ENCODE results near the gene SLC9A9.
A peak's percentile ranks its signal among the peaks of the same experiment; 100 is the strongest.

Gene SLC9A9

GRCh38 chr3:143677430-143677829 lies 170.8 kb downstream of the SLC9A9 start:
- no peak for ATAC-seq
- no peak for TF ChIP-seq BACH2 (CRISPR knock-in tag; IDR thresholded peaks at IDR 0.05; ENCODE audit: borderline replicate concordance)
- TF ChIP-seq GLIS3 (CRISPR knock-in tag; IDR thresholded peaks at IDR 0.05) = no peak
- TF ChIP-seq ZC3H10 (CRISPR knock-in tag; IDR thresholded peaks at IDR 0.05) = no peak
- no peak for TF ChIP-seq PPARA (CRISPR knock-in tag; IDR thresholded peaks at IDR 0.05; ENCODE audit: borderline replicate concordance)
- TF ChIP-seq, protein P1, sequence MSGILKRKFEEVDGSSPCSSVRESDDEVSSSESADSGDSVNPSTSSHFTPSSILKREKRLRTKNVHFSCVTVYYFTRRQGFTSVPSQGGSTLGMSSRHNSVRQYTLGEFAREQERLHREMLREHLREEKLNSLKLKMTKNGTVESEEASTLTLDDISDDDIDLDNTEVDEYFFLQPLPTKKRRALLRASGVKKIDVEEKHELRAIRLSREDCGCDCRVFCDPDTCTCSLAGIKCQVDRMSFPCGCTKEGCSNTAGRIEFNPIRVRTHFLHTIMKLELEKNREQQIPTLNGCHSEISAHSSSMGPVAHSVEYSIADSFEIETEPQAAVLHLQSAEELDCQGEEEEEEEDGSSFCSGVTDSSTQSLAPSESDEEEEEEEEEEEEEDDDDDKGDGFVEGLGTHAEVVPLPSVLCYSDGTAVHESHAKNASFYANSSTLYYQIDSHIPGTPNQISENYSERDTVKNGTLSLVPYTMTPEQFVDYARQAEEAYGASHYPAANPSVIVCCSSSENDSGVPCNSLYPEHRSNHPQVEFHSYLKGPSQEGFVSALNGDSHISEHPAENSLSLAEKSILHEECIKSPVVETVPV (CRISPR knock-in tag; IDR thresholded peaks at IDR 0.05) = no peak
- no peak for TF ChIP-seq POU6F1 (CRISPR knock-in tag; IDR thresholded peaks at IDR 0.05; ENCODE audit: borderline replicate concordance, low read depth)
- no peak for TF ChIP-seq ZNF8 (CRISPR knock-in tag; IDR thresholded peaks at IDR 0.05)
- TF ChIP-seq CREB5 (CRISPR knock-in tag; IDR thresholded peaks at IDR 0.05; ENCODE audit: low read depth) = no peak
- TF ChIP-seq ZFP3 (CRISPR knock-in tag; IDR thresholded peaks at IDR 0.05) = no peak

- TF ChIP-seq TCF4 (CRISPR knock-in tag; IDR thresholded peaks at IDR 0.05; ENCODE audit: borderline replicate concordance) (no peak), POU6F1 (CRISPR knock-in tag; IDR thresholded peaks at IDR 0.05; ENCODE audit: borderline replicate concordance, low read depth) (no peak), CREB5 (CRISPR knock-in tag; IDR thresholded peaks at IDR 0.05; ENCODE audit: low read depth) (no peak), ESRRG (CRISPR knock-in tag; IDR thresholded peaks at IDR 0.05) (no peak), RARB (CRISPR knock-in tag; IDR thresholded peaks at IDR 0.05) (no peak), ZNF565 (CRISPR knock-in tag; conservative IDR thresholded peaks at IDR 0.05; ENCODE audit: low read depth) (no peak)
- TF ChIP-seq, protein P1 (CRISPR knock-in tag; IDR thresholded peaks at IDR 0.05) = no peak
- no peak for ATAC-seq
Observed at GRCh38 chr3:143676747-143677146, 171.5 kb downstream of the SLC9A9 start.

DNA sequence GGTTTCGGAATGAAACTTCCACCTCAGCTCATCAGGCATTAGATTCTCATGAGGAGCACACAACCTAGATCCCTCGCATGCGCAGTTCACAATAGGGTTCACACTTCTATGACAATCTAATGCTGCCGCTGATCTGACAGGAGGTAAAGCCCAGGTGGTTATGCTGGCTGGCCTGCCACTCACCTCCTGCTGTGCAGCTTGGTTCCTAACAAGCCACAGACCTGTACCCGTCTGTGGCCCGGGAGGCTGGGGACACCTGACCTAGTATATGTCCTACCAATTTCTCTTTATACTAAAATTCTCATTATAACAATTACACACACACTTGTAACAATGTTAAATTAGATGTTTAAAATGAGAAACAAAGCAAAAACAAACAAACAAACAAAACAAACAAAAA lies 172.2 kb downstream of the SLC9A9 start:
- no peak for ATAC-seq
- no peak for TF ChIP-seq CSDC2 (CRISPR knock-in tag; IDR thresholded peaks at IDR 0.05)

DNA sequence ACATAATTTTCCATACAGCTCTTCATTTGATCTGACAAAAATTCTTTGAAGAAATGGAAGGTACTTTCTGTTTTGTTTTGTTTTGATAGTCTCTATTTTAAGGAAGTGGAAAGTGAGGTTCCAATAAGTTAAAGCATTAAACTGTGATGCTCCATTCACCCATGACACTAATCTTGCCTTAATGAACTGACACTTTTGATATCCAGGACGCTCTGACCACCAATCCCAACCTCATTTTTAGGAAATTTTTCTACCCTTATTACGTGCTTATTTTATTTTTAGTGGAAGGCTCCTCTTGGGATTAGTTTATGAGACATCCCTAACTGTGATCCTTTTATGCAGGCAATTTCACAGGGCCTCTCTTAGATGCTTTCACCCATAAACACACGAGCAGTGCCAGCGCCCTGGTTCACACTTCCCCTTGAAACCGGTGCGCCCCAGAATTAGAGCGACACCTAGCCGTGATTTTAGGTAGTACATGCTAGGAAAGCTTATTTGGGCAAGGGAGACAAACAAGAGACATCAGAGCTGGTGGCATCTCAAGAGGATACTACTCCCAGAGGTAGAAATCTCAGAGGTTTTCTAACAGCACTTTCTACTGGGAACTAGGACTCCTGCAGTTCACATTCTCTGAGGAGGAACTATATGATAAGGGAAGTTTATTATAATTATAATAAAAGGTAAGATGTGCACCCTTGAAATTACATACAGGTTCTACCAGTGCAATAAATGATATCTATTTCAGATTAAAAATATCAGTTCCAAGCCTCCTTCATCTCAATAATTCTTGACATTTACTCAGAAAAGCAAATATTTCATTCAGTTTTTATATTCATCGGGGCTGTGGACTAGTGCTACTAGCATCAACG lies 173.9 kb downstream of the SLC9A9 start:
- ATAC-seq = peak; percentile 91
- TF ChIP-seq ESRRG (CRISPR knock-in tag; IDR thresholded peaks at IDR 0.05) (no peak), GLIS3 (CRISPR knock-in tag; IDR thresholded peaks at IDR 0.05) (no peak), CREB5 (CRISPR knock-in tag; IDR thresholded peaks at IDR 0.05; ENCODE audit: low read depth) (no peak), ARNTL (CRISPR knock-in tag; IDR thresholded peaks at IDR 0.05; ENCODE audit: borderline replicate concordance, low read depth) (no peak), ZFP30 (CRISPR knock-in tag; IDR thresholded peaks at IDR 0.05) (no peak), CSDC2 (CRISPR knock-in tag; IDR thresholded peaks at IDR 0.05) (no peak), ZC3H10 (CRISPR knock-in tag; IDR thresholded peaks at IDR 0.05) (no peak), RARB (CRISPR knock-in tag; IDR thresholded peaks at IDR 0.05) (no peak), TSHZ2 (CRISPR knock-in tag; IDR thresholded peaks at IDR 0.05) (no peak), TCF4 (CRISPR knock-in tag; IDR thresholded peaks at IDR 0.05; ENCODE audit: borderline replicate concordance) (no peak), ISL1 (CRISPR knock-in tag; IDR thresholded peaks at IDR 0.05) (no peak)
- TF ChIP-seq, protein P1 (CRISPR knock-in tag; IDR thresholded peaks at IDR 0.05) = no peak
